Activated naive CD8-positive, alpha-beta T cell treated with anti-CD3 and anti-CD28 coated beads, Interleukin-2, amount 50 U/mL, for 24 hours (primary cell): ENCODE data around the gene REELD1.

ENCODE experiments used
- ATAC-seq: fragments of 150-1000 bp; cut with Tn5 transposase; one replicate; pipeline ENCODE4 v1.10.0; 2021
- DNase-seq: peaks from one replicate; pipeline ENCODE4 v3.0.0; 2021
- H3K27ac Mint-ChIP-seq: one replicate; pipeline ENCODE4 v1.8.0; 2021; ENCODE audit warnings: mild to moderate bottlenecking, mixed read lengths
- H3K27me3 Mint-ChIP-seq: one replicate; pipeline ENCODE4 v1.8.0; 2021; ENCODE audit warnings: mixed read lengths
- H3K36me3 Mint-ChIP-seq: one replicate; pipeline ENCODE4 v1.8.0; 2021; ENCODE audit warnings: low read depth, mixed read lengths
- H3K4me1 Mint-ChIP-seq: one replicate; pipeline ENCODE4 v1.8.0; 2021; ENCODE audit warnings: mixed read lengths
- H3K4me3 Mint-ChIP-seq: one replicate; pipeline ENCODE4 v1.8.0; 2021; ENCODE audit warnings: mild to moderate bottlenecking, moderate library complexity, mixed read lengths
- H3K9me3 Mint-ChIP-seq: one replicate; pipeline ENCODE4 v1.8.0; 2021; ENCODE audit warnings: mixed read lengths

REELD1 gene

DNA sequence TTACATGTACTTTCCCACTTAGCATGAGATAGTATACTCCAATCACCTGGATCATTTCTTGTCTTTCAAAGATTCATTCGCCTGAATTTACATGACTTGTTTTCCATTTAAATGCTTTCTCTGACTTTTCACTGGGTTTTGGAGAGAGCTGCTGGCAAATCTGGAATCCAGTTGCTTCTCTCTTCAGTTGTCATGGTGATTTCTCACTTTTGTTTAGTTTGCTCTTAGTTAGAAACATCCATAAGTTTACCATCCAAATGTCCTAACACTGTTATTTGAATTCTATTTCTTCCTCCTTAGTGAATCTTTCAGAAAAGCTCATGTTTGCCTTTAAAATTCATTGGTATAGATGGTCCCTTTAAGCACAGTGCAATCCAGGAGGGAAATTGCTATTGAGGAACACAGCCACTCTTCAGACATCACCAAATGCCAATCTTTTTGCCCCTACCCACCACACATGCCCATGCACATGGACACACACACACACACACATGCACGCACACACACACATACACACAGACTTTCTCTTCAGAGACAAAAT, 51.7 kb downstream of the REELD1 start:
- ATAC-seq (no peak), DNase-seq (no peak)
- Mint-ChIP-seq H3K4me3 (no peak overlapping the region), H3K27ac (no peak overlapping the region), H3K9me3 (no peaks in the 10 kb centered on the region), H3K27me3 (no peaks in the 10 kb centered on the region), H3K36me3 (peaks cover 2% of the 10 kb centered on the region), H3K4me1 (no peaks in the 10 kb centered on the region)

DNA sequence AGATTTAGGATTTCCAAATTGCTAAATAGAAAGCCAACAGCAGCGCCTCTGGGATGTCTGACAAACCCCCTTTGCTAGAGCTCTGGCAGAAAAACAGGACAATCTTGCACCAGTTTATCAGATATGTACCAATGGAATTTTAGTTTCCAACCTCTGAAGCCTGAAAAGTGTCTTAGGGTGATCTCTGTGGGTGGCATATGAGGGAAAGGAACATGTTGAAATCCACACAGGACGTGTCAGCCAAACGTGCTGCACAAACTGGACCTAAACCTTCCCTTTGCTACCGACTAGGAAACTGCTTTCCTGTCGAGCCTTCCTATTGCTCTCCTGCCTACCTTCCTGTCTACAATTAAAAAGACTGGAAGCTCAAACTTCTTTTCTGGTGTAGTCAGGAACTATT, 53.5 kb downstream of the REELD1 start:
- Mint-ChIP-seq H3K9me3 (no peaks in the 10 kb centered on the region), H3K36me3 (peaks cover 7% of the 10 kb centered on the region), H3K4me1 (no peaks in the 10 kb centered on the region), H3K27ac (no peak overlapping the region), H3K27me3 (no peaks in the 10 kb centered on the region), H3K4me3 (no peak overlapping the region)
- ATAC-seq (no peak), DNase-seq (no peak)

DNA sequence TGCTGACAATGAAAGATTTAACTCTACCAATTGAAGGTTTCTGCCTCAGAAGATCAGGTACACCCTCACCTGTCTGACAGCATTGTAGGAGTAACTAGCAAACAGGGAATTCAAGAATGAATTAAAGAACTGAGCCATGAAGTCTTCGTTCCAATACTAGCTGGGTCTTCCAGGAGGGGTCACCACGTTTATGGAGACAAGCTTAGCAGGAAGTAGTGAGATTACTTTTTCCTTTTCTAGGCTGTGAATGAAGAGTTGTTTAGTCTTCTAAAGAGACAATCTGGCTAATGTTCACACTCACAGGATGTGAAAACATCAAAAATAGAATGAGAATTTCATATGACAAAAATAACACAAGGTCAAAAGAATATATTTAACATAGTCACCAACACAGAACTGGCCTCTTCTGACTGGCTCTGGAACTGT, 54.9 kb downstream of the REELD1 start:
- no peak overlapping the region for H3K27ac Mint-ChIP-seq
- H3K9me3 Mint-ChIP-seq, result no peaks in the 10 kb centered on the region
- H3K4me3 Mint-ChIP-seq, result no peak overlapping the region

DNA sequence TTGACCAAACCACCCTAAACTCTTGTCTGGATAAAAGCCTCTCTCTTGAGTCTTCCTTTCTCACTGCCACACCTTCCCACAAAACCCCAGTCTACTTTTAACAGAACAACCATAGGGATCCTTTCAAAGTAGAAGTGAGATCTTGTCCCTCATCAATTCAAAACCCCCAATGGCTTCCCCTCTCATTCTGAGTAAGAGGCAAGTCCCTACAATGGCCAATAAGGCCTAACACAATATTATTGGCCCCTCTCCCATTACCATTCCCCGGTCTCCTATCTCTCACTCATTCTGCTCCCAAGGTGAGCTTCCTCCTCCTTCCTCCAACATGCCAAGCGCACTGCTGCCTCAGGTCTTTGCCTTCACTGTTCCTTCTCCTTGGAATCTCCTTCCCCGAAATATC, 57.1 kb downstream of the REELD1 start:
- Mint-ChIP-seq H3K4me3 (no peak overlapping the region), H3K27ac (no peak overlapping the region)
- DNase-seq, result no peak

More for the DNA sequence above, 54.9 kb downstream of the REELD1 start:
- Mint-ChIP-seq H3K27me3 (no peaks in the 10 kb centered on the region), H3K4me1 (peaks cover 8% of the 10 kb centered on the region), H3K36me3 (peaks cover 10% of the 10 kb centered on the region)
- DNase-seq (no peak), ATAC-seq (no peak)

DNA sequence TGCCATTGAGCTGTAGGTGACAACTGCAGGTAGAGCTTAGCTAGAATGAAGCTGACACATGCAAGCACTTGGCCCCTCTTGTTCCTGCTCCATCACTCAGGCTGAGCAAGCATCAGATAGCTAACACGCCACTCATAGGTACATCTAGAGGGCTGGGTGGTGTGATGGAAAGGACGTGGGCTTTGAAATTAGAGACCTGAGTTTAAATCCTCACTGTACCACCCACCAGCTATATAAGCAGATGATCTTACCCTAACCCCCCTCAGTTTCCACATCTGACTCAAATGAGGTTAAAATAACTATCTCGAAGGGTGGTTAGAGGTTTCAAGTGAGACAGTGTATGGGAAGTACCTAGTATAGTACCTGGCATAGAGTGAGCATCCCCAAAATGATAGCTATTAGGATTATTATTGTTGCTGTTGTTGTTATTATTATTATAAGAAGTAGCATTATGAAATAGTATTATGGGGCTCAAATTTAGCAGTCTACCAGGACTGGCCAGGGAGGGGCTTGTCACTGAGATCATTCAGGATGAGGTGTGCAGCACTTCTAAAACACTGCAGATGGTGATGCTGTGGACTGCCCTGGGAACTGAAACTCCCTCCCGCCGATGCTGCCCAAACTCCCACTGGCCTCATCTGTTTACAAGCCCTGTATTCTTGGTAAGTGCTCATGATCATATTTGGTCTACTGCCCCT, 59.0 kb downstream of the REELD1 start:
- ATAC-seq, result peak; percentile 94
- H3K36me3 Mint-ChIP-seq, result peaks cover 10% of the 10 kb centered on the region
- H3K27me3 Mint-ChIP-seq, result no peaks in the 10 kb centered on the region
- H3K9me3 Mint-ChIP-seq, result no peaks in the 10 kb centered on the region
- H3K4me1 Mint-ChIP-seq, result peaks cover 8% of the 10 kb centered on the region
- H3K4me3 Mint-ChIP-seq, result no peak overlapping the region
- DNase-seq, result no peak
- H3K27ac Mint-ChIP-seq, result peak overlapping the region; percentile 49

More for the DNA sequence above, 57.1 kb downstream of the REELD1 start:
- H3K27me3 Mint-ChIP-seq, result no peaks in the 10 kb centered on the region
- H3K4me1 Mint-ChIP-seq, result peaks cover 8% of the 10 kb centered on the region
- peaks cover 10% of the 10 kb centered on the region for H3K36me3 Mint-ChIP-seq
- H3K9me3 Mint-ChIP-seq, result no peaks in the 10 kb centered on the region
- ATAC-seq, result no peak

DNA sequence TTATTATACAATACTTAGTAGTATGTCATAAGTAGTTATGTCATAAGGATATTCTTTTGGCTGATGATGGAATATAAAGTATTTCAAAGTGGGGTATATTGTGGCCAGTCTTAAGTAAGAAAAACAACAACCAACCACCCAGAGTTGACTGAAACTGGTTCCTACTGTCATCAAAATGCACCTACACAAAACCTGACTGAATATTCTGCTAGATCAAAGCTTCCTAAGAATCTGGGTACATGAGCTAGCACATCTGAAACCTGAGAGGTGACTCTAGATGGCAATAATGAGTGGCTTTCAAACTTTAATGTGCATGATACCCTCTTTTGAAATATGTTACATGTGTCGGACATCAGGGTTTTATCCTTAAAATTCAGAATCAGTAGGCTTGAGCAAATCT, 60.4 kb downstream of the REELD1 start:
- Mint-ChIP-seq H3K9me3 (no peaks in the 10 kb centered on the region), H3K4me3 (no peak overlapping the region), H3K27me3 (no peaks in the 10 kb centered on the region), H3K36me3 (peaks cover 14% of the 10 kb centered on the region), H3K27ac (no peak overlapping the region), H3K4me1 (peaks cover 8% of the 10 kb centered on the region)
- DNase-seq, result no peak
- no peak for ATAC-seq

DNA sequence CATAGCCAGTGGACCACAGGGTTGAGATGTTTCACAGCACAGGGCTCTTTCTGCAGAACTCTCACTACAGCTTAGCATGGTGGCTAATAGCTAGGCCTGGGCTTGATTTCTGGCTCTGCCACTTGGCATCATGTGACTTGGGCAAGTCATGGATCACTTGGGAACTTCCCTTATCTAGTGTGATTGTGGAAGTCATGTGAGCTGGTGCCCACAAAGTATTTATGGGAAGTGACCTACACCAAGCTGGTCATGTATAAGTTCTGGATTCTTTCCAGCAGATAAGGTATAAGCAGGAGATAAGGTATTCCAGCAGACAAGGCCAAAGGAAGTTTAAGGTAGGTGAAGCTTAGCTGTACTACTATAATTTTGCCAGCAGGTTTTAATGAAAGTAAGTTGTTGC, 61.0 kb downstream of the REELD1 start:
- Mint-ChIP-seq H3K27ac (no peak overlapping the region), H3K4me3 (no peak overlapping the region), H3K4me1 (peaks cover 8% of the 10 kb centered on the region), H3K27me3 (no peaks in the 10 kb centered on the region), H3K36me3 (peaks cover 14% of the 10 kb centered on the region), H3K9me3 (no peaks in the 10 kb centered on the region)
- no peak for ATAC-seq
- DNase-seq, result no peak

DNA sequence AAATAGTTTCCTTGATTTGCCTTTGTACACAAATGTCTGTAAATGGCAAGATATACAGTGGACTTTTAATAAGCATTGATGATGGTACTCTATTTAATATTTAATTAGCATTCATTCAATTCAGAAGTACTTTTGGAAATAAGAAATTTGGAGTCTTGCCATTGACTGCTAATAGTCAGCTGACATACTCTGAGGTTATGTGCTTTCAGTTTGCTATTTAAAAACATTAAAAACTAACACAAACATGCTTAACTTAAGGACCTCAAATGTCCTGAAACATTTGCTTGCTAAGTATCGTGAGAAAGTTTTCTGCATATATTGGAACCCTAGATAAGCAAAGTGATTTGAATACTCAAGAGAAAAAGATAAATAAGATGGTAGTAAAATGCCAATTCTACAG, 64.6 kb downstream of the REELD1 start:
- Mint-ChIP-seq H3K27me3 (no peaks in the 10 kb centered on the region), H3K36me3 (peaks cover 5% of the 10 kb centered on the region), H3K9me3 (no peaks in the 10 kb centered on the region), H3K27ac (no peak overlapping the region), H3K4me1 (no peaks in the 10 kb centered on the region), H3K4me3 (no peak overlapping the region)
- ATAC-seq (no peak), DNase-seq (no peak)
